HFFc6 (cell line): ENCODE results near the gene AMH. TPM values are rescaled to one million over a fixed set of nuclear protein-coding genes. Genes with fewer than 3 reads are reported as not detected.

ENCODE experiments used
- DNase-seq: peaks from one replicate; pipeline ENCODE4 v3.0.0-alpha.2; 2018
- H3K27ac Mint-ChIP-seq: 2 replicates; pipeline ENCODE4 v1.8.0; 2020; ENCODE audit warnings: mild to moderate bottlenecking, mixed read lengths
- H3K27me3 Mint-ChIP-seq: 2 replicates; pipeline ENCODE4 v1.8.0; 2021; ENCODE audit warnings: mild to moderate bottlenecking, moderate library complexity, mixed read lengths; ENCODE audit not compliant: insufficient read depth
- H3K36me3 Mint-ChIP-seq: 2 replicates; pipeline ENCODE4 v1.8.0; 2021; ENCODE audit warnings: low read depth, mixed read lengths
- H3K4me1 Mint-ChIP-seq: 2 replicates; pipeline ENCODE4 v1.8.0; 2020; ENCODE audit warnings: low read depth, mixed read lengths
- H3K4me3 Mint-ChIP-seq: 2 replicates; pipeline ENCODE4 v1.8.0; 2020; ENCODE audit warnings: mild to moderate bottlenecking, moderate library complexity, mixed read lengths
- H3K9me3 Mint-ChIP-seq: 2 replicates; pipeline ENCODE4 v1.8.0; 2020; ENCODE audit warnings: mild to moderate bottlenecking, mixed read lengths
- microRNA-seq: library from miRNA; unstranded; fragments of <30 nt; microRNA quantifications from one replicate; pipeline ENCODE4, GENCODE V29; 2019
- total RNA-seq, 6 experiments: library from RNA; stranded (reverse); fragmentation: NEBNext Ultra II Directional; extraction: Animal tissue kit (Norgen Biotek cat#: 25700); gene quantifications; 2 replicates in 1 of 6; 3 replicates in 5 of 6; pipeline ENCODE4 v1.2.3, GENCODE V29; 2021
- TF ChIP-seq, protein P1 (sequence below): fragments of 200-600 bp; sonication (generic); IDR thresholded peaks from 2 replicates; pipeline ENCODE4 v1.5.0; 2021; ENCODE audit warnings: antibody characterized with exemption, mild to moderate bottlenecking

AMH gene
- total RNA-seq, 6 experiments from 2014 or later = 0.98 to 2.3 (median 1.4) TPM

DNA sequence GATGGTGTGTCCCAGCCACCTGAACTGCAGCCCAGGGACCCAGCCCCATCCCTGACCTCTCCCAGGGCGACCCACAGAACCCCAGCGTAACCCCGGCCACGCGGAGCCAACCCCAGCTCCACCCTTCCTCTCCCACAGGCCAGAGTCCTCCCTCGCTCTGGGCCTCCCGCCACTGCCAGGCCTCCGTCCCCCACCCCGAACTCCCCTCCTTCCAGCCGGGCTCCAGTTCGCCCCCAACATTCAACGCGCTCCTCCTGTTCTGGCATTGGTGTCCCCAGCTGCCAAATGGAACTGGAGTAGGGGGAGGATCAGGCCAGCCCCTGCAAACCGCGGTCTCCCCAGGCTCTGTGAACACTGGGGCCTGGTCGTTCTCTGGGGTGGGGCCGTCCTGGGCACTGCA, 51.4 kb downstream of the AMH start:
- Mint-ChIP-seq H3K36me3 (no peaks in the 10 kb centered on the region), H3K27me3 (peaks cover 18% of the 10 kb centered on the region), H3K9me3 (no peaks in the 10 kb centered on the region), H3K27ac (no peak overlapping the region), H3K4me1 (no peaks in the 10 kb centered on the region), H3K4me3 (no peak overlapping the region)
- no peak for DNase-seq
- TF ChIP-seq, protein P1, sequence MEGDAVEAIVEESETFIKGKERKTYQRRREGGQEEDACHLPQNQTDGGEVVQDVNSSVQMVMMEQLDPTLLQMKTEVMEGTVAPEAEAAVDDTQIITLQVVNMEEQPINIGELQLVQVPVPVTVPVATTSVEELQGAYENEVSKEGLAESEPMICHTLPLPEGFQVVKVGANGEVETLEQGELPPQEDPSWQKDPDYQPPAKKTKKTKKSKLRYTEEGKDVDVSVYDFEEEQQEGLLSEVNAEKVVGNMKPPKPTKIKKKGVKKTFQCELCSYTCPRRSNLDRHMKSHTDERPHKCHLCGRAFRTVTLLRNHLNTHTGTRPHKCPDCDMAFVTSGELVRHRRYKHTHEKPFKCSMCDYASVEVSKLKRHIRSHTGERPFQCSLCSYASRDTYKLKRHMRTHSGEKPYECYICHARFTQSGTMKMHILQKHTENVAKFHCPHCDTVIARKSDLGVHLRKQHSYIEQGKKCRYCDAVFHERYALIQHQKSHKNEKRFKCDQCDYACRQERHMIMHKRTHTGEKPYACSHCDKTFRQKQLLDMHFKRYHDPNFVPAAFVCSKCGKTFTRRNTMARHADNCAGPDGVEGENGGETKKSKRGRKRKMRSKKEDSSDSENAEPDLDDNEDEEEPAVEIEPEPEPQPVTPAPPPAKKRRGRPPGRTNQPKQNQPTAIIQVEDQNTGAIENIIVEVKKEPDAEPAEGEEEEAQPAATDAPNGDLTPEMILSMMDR = no peak

Small RNA genes lying within 50 kb of the gene (microRNA-seq; reads per million reads assigned to microRNA genes)
- 17.8 reads per million, percentile 24 among the genes with 10 or more reads in this experiment for gene MIR1227
- not detected for gene MIR4321

Other genes starting within 250 kb of the AMH start
- gene BTBD2, start 233.6 kb upstream of the AMH start, total RNA-seq = 10 to 100 TPM; 74.1 to 95.6 (median 84.7) TPM
- gene MKNK2, start 198.1 kb upstream of the AMH start, total RNA-seq = 10 to 100 TPM; 61.5 to 82.9 (median 65.2) TPM
- 10 to 100 TPM; 47.1 to 52.6 (median 51.2) TPM for gene MOB3A, start 153.0 kb upstream of the AMH start, total RNA-seq
- gene IZUMO4, start 152.4 kb upstream of the AMH start, total RNA-seq = 1 to 10 TPM in 5 of 6 experiments, under 1 TPM in 1; 0.68 to 1.9 (median 1.5) TPM
- gene AP3D1, start 97.8 kb upstream of the AMH start, total RNA-seq = 100 to 1,000 TPM; 139 to 169 (median 151) TPM
- gene DOT1L, start 85.4 kb upstream of the AMH start, total RNA-seq = 10 to 100 TPM; 18.5 to 22.9 (median 21.3) TPM
- gene PLEKHJ1, start 13.0 kb upstream of the AMH start, total RNA-seq = 10 to 100 TPM; 45.9 to 57.3 (median 50.2) TPM
- 10 to 100 TPM; 48.7 to 60.6 (median 54.8) TPM for gene SF3A2, start 12.5 kb upstream of the AMH start, total RNA-seq
- under 1 TPM; 0.27 to 0.99 (median 0.72) TPM for gene JSRP1, start 7.1 kb downstream of the AMH start, total RNA-seq
- gene PEAK3, start 32.9 kb downstream of the AMH start, total RNA-seq = under 1 TPM; 0.07 to 0.53 (median 0.36) TPM
- not detected for gene LINGO3, start 58.8 kb downstream of the AMH start, total RNA-seq
- 100 to 1,000 TPM in 5 of 6 experiments, 10 to 100 TPM in 1; 92.1 to 137 (median 118) TPM for gene LSM7, start 79.3 kb downstream of the AMH start, total RNA-seq
- 10 to 100 TPM; 32.9 to 41.8 (median 33.9) TPM for gene SPPL2B, start 79.4 kb downstream of the AMH start, total RNA-seq
- not detected for gene TMPRSS9, start 110.9 kb downstream of the AMH start, total RNA-seq
- 100 to 1,000 TPM in 3 of 6 experiments, 10 to 100 TPM in 3; 87.2 to 124 (median 98.8) TPM for gene TIMM13, start 178.3 kb downstream of the AMH start, total RNA-seq
- gene LMNB2, start 207.6 kb downstream of the AMH start, total RNA-seq = 100 to 1,000 TPM in 5 of 6 experiments, 10 to 100 TPM in 1; 77.6 to 131 (median 121) TPM
- gene GADD45B, start 226.8 kb downstream of the AMH start, total RNA-seq = 10 to 100 TPM; 35.5 to 55.7 (median 39.1) TPM